HEK293T (cell line): ENCODE measurements around the gene FGGY.
"Not testable (repeated sequence)": the region's sequence is repeated elsewhere in the genome, so short reads cannot be mapped to it uniquely, and the experiment has no call there.

Source experiments
- ELF4 ChIP-seq: fragments of 450-650 bp; IDR thresholded peaks from 2 replicates; pipeline ENCODE4 v1.6.1; 2017; ENCODE audit warnings: antibody characterized with exemption
- NFRKB ChIP-seq: fragments of 450-650 bp; IDR thresholded peaks from 2 replicates; pipeline ENCODE4 v1.6.1; 2016; ENCODE audit warnings: mild to moderate bottlenecking, moderate library complexity
- TARDBP ChIP-seq: fragments of 450-650 bp; IDR thresholded peaks from 2 replicates; pipeline ENCODE4 v1.6.1; 2016

DNA sequence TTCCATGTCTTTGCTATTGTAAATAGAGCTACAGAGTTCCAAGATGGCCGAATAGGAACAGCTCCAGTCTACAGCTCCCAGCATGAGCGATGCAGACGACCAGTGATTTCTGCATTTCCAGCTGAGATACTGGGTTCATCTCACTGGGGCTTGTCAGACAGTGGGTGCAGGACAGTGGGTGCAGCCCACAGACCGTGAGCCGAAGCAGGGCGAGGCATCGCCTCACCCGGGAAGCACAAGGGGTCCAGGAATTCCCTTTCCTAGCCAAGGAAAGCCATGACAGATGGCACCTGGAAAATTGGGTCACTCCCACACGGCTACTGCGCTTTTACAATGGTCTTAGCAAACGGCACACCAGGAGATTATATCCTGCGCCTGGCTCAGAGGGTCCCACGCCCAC lies 313.6 kb downstream of the FGGY start:
- not testable (repeated sequence) for TF ChIP-seq TARDBP, NFRKB, ELF4
